ENCODE measurements around the gene SLC16A9. TPM values are rescaled to one million over a fixed set of nuclear protein-coding genes. Genes with fewer than 3 reads are reported as not detected.

Gene SLC16A9
- total RNA-seq, 1 donor from 2014 or later, result 1.1 TPM

- no peaks in the 10 kb centered on the region for H3K27me3 ChIP-seq (ENCODE audit: low read depth)
- no peak for DNase-seq
- H3K36me3 ChIP-seq, result no peaks in the 10 kb centered on the region
- intact Hi-C loops (cut with micrococcal nuclease), result no loop called here
- H3K9me3 ChIP-seq (replicated peaks), result no peaks in the 10 kb centered on the region
- H3K4me3 ChIP-seq, result no peak overlapping the region
- TF ChIP-seq CTCF (IDR thresholded peaks at IDR 0.05; ENCODE audit: borderline replicate concordance), result no peak
- H3K27ac ChIP-seq (replicated peaks), result no peak overlapping the region
- peaks cover 9% of the 10 kb centered on the region for H3K4me1 ChIP-seq
Observed at GRCh38 chr10:59618666-59619065, 91.0 kb downstream of the SLC16A9 start.

GRCh38 chr10:59617996-59618395 lies 91.7 kb downstream of the SLC16A9 start:
- H3K9me3 ChIP-seq (replicated peaks), result no peaks in the 10 kb centered on the region
- TF ChIP-seq CTCF (IDR thresholded peaks at IDR 0.05; ENCODE audit: borderline replicate concordance), result no peak
- DNase-seq, result no peak
- H3K4me1 ChIP-seq, result peaks cover 6% of the 10 kb centered on the region
- H3K27ac ChIP-seq (replicated peaks), result no peak overlapping the region
- no peaks in the 10 kb centered on the region for H3K27me3 ChIP-seq (ENCODE audit: low read depth)
- H3K36me3 ChIP-seq, result no peaks in the 10 kb centered on the region
- H3K4me3 ChIP-seq, result no peak overlapping the region
- intact Hi-C loops (cut with micrococcal nuclease), result no loop called here

GRCh38 chr10:59611048-59611447 lies 98.6 kb downstream of the SLC16A9 start:
- Histone ChIP-seq H3K36me3 (no peaks in the 10 kb centered on the region), H3K4me3 (no peak overlapping the region), H3K4me1 (no peaks in the 10 kb centered on the region), H3K9me3 (replicated peaks) (no peaks in the 10 kb centered on the region), H3K27me3 (ENCODE audit: low read depth) (no peaks in the 10 kb centered on the region), H3K27ac (replicated peaks) (no peak overlapping the region)
- no peak for TF ChIP-seq CTCF (IDR thresholded peaks at IDR 0.05; ENCODE audit: borderline replicate concordance)
- no peak for DNase-seq
- intact Hi-C loops (cut with micrococcal nuclease), result no loop called here

- DNase-seq, result no peak
- no peak for TF ChIP-seq CTCF (IDR thresholded peaks at IDR 0.05; ENCODE audit: borderline replicate concordance)
- no peaks in the 10 kb centered on the region for H3K9me3 ChIP-seq (replicated peaks)
- H3K4me1 ChIP-seq, result no peaks in the 10 kb centered on the region
- H3K27me3 ChIP-seq (ENCODE audit: low read depth), result no peaks in the 10 kb centered on the region
- H3K27ac ChIP-seq (replicated peaks), result no peak overlapping the region
- intact Hi-C loops (cut with micrococcal nuclease), result no loop called here
- H3K36me3 ChIP-seq, result no peaks in the 10 kb centered on the region
- no peak overlapping the region for H3K4me3 ChIP-seq
Observed at GRCh38 chr10:59607970-59608369, 101.7 kb downstream of the SLC16A9 start.

GRCh38 chr10:59606551-59606961 lies 103.1 kb downstream of the SLC16A9 start:
- H3K36me3 ChIP-seq, result no peaks in the 10 kb centered on the region
- no peaks in the 10 kb centered on the region for H3K4me1 ChIP-seq
- no peak for DNase-seq
- no peaks in the 10 kb centered on the region for H3K9me3 ChIP-seq (replicated peaks)
- no peaks in the 10 kb centered on the region for H3K27me3 ChIP-seq (ENCODE audit: low read depth)
- H3K27ac ChIP-seq (replicated peaks), result no peak overlapping the region
- H3K4me3 ChIP-seq, result no peak overlapping the region
- intact Hi-C loops (cut with micrococcal nuclease), result no loop called here
- TF ChIP-seq CTCF (IDR thresholded peaks at IDR 0.05; ENCODE audit: borderline replicate concordance), result no peak

- no peak for DNase-seq
- Histone ChIP-seq H3K9me3 (replicated peaks) (no peaks in the 10 kb centered on the region), H3K4me3 (no peak overlapping the region), H3K27me3 (ENCODE audit: low read depth) (no peaks in the 10 kb centered on the region), H3K4me1 (no peaks in the 10 kb centered on the region), H3K36me3 (no peaks in the 10 kb centered on the region), H3K27ac (replicated peaks) (no peak overlapping the region)
- intact Hi-C loops (cut with micrococcal nuclease), result no loop called here
- no peak for TF ChIP-seq CTCF (IDR thresholded peaks at IDR 0.05; ENCODE audit: borderline replicate concordance)
Observed at GRCh38 chr10:59601985-59602384, 107.7 kb downstream of the SLC16A9 start.

Measured in left ventricle myocardium inferior (tissue), 1 donor.